Daoy (cell line): ENCODE results near the gene ALPI. TPM values are rescaled to one million over a fixed set of nuclear protein-coding genes. Genes with fewer than 3 reads are reported as not detected.

Experiments
- DNase-seq: peaks from one replicate; pipeline ENCODE4 v3.0.0-alpha.2; 2015; ENCODE audit warnings: low read depth
- total RNA-seq: library from RNA; depleted of rRNA; stranded (reverse); fragments of >200 nt; shearing (Covaris generic); gene quantifications from 2 replicates; pipeline ENCODE4 v1.2.3, GENCODE V29; 2014; rRNA removed

The ALPI gene
- total RNA-seq, 1 experiment from 2014 or later: not detected

DNA sequence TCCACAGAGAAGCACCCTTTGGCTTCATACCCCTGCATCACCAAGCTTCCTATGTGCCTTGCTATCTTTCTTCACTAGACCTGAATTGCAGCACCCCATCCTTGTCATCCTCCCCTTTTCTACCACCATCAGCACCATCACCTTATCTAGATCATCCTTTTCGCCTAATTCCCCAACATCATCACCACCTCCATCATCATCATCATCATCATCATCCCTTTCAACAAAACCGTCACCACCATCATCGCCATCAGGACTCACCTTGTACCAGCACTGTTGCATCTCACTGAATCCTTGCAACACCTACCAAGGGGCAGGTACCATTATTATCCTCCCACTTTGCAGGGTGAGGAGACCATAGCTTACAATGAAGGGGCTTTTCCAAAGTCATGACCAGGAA is 42.5 kb downstream of the ALPI start:
- no peak for DNase-seq

GRCh38 chr2:232501331-232501771 is 45.4 kb downstream of the ALPI start:
- no peak for DNase-seq

DNA sequence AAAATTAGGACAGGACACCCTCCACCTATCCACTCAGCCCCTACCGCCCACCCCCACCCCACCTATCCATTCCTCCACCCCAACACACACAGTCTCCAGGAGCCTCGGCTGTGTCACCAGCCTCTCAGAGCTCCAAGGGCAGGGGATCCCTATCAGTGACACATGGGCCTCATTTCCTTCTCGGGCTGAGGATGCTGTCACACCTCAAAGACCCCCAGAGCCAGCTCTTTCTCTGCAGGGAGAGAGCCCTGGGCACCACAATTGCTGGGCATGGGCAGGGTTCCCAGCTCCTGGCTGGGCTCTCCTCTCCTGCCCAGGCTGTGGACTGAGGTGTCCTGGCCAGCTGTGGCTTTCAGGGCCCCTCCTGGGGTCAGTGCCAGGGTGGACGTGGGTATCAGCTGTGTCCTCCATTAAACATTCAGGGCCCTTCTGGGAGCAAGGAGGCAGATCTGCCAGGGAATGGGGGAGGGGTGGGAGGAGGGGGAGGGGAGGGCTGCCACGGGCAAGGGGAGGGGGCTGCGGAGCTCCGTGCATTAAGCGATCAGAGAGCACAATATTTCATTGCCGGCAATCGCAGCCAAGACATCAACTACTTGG is 45.9 kb downstream of the ALPI start:
- DNase-seq: no peak

DNA sequence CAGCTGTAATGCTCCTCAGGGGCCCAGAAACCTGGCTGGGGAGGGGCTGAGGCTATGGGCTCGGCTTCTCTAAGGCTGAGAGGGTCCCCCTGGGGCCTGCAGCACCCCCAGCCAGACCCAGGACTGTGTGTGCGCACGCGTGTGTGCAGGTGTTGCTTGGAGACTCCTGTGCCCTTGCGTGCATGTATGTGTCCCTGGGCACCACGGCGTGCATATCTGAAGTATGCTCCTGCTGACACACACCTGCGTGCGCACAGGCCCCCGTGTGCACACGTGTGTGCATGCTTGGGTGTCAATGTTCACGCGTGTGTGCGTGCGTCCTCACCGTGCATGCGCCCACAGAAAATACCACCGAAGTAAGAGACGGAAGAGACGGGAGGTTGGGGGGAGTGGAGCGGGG is 46.6 kb downstream of the ALPI start:
- no peak for DNase-seq

- no peak for DNase-seq
Observed at GRCh38 chr2:232502911-232503808, 47.2 kb downstream of the ALPI start.

- no peak for DNase-seq
Observed at GRCh38 chr2:232503809-232504323, 47.9 kb downstream of the ALPI start.

GRCh38 chr2:232504438-232504837 is 48.5 kb downstream of the ALPI start:
- DNase-seq: no peak

DNA sequence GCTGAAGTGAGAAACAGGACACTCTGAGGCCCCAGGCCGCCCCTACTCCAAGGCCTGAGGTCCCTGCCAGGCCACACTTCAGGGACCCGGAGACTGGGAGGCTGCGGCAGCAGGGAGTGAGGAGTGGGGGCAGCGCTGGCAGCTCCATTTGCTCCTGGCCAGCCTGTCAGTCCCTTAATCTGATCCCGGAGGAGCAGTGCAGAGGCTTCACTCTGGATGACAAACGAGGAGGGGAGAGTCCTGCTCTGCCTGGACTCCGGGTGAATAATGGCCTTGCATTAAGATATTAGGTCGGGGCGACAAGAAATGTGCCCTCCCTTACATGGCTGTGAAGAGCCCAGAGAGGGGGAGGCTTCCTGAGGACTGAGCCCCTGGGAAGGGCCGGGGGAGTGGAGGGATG is 49.9 kb downstream of the ALPI start:
- no peak for DNase-seq

GRCh38 chr2:232506709-232507108 is 50.8 kb downstream of the ALPI start:
- DNase-seq: no peak

DNA sequence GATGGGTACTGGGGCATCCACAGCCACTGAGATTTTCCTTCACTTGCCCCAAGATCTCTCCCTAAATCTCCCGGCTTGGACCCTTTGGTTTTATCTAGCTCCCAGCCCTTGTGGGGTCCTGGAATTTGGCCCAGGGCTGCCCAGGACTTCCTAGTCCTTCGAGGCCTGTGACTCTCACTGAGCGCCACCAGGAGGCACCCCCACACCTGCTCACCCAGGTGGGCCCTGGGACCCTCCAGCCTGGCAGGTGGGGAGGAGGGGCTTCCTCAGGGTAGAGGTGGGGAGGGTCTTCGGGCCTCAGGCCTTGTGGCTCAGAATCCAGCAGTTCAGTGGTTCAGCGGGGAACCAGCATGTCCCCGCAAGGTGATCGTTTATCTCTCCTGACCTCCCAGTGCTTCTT is 52.3 kb downstream of the ALPI start:
- DNase-seq: no peak

Other genes with a start within 250 kb of the ALPI start
- 0.03 TPM in 1 of 2 replicates, not detected in the other for gene ALPP, start 77.4 kb upstream of the ALPI start, total RNA-seq
- gene ALPG, start 49.3 kb upstream of the ALPI start, total RNA-seq: not detected in 2 replicates
- gene ECEL1, start 31.7 kb downstream of the ALPI start, total RNA-seq: not detected in 2 replicates
- gene PRSS56, start 64.2 kb downstream of the ALPI start, total RNA-seq: not detected in 2 replicates
- gene CHRND, start 70.0 kb downstream of the ALPI start, total RNA-seq: not detected in 2 replicates
- gene CHRNG, start 83.5 kb downstream of the ALPI start, total RNA-seq: not detected in 2 replicates
- gene TIGD1, start 94.4 kb downstream of the ALPI start, total RNA-seq: 5.4 and 8.4 TPM in 2 replicates
- gene EIF4E2, start 94.5 kb downstream of the ALPI start, total RNA-seq: 80.5 and 109 TPM in 2 replicates
- gene EFHD1, start 177.5 kb downstream of the ALPI start, total RNA-seq: 0.06 and 0.95 TPM in 2 replicates
- 44.4 and 56.9 TPM in 2 replicates for gene GIGYF2, start 241.2 kb downstream of the ALPI start, total RNA-seq